LHCN-M2 (cell line): ENCODE data around the gene MLIP. TPM values are rescaled to one million over a fixed set of nuclear protein-coding genes. Genes with fewer than 3 reads are reported as not detected.
A peak's percentile ranks its signal among the peaks of the same experiment; 100 is the strongest.
"Not testable (repeated sequence)": the region's sequence is repeated elsewhere in the genome, so short reads cannot be mapped to it uniquely, and the experiment has no call there.

ENCODE experiments used
- DNase-seq: peaks from one replicate; pipeline ENCODE4 v3.0.0-alpha.2; 2012; ENCODE audit warnings: low read depth
- total RNA-seq: library from RNA; depleted of rRNA; stranded (reverse); fragments of >200 nt; gene quantifications from 2 replicates; pipeline ENCODE4 v1.2.3, GENCODE V29; 2014

Gene MLIP
- total RNA-seq, 1 experiment from 2014 or later, result 4.3 TPM

DNA sequence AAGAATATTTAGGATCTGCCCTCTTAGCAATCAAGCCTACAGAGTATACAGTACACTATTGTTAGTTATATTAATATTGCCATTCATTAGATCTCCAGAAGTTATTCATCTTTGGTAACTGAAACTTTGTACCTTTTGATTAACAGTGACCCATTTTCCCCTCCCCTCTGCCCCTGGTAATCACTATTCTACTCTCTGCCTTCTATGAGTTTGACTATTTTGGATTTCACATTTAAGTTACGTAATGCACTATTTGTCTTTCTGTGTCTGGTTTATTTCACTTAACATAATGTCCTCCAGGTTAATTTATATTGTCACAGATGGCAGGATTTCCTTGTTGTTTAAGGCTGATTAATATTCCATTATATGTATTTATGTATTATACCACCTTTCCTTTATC, 111.0 kb downstream of the MLIP start:
- no peak for DNase-seq

DNA sequence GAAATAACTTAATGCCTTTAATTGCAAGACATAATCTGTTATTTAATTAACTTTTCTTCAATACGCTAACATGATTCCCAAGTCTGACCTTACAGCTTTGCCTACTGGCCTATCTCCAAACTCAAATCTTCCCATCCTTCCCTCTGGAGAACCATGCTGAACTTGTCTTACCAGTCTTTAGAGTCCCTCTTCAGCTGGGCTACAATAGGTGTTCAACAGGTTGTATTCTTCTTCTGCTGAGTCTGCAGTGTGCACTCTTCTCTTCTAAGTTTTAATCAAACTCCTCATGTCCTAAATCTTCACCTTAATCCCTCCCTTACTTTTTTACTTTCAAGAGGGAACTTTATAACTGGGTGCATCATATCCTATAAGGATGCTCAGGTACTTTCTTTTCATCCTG, 121.5 kb downstream of the MLIP start:
- no peak for DNase-seq

DNA sequence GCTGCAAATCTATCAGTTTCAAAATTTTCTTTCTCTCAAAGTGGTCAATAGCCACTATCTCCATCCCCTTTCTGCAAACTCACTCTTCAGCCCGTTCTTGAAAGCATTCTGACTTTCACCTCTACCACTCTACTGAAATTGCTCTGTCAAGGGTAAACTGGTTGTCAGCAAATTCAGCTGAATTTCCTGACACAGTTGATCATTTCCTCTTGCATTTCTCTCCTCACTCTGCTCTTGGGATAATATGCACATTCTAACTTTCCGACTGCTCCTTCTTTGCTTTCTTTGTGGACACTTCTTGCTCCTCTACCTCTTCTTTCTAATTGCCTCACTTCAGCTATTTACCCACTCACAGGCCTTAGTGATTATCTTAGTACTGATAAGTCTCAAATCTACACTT, 123.3 kb downstream of the MLIP start:
- no peak for DNase-seq

DNA sequence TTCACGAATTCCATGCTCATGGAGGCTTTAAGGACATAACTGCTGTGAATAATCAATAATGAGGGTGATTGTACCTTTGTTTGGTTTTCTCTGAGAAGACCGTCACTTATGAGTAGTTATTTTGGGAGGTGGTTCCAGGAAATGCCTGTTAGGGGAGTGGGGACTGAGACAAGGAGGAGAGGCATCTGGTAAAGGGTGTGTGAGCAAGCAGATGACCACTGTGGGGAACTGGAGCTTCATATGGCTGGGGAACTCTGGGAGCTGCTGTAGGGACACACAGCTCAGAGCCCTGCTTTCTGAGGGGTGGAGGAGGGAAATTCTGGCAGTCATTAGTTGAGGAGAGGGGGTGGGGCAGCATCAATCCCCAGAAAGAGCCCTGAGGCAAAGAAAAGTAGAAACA, 125.7 kb downstream of the MLIP start:
- no peak for DNase-seq

DNA sequence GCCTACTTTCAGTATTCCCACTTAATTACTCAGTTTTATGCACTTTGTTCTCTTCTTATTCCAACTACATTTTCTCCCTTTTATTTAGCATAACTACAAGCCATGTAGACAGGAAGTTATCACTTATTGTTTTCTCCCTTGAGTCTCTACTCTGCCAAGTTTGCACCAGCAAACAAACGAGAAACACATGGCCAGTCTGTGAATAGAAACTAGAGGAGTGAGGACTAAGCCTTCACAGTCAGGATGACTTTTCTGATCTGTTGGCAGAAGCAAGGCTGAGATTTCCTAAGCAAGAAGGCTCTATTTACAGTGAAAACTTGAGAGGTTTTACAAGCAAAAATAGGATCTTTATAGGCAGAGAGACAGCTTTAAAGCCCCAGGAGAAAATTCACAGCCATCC, 127.2 kb downstream of the MLIP start:
- DNase-seq, result peak; percentile 40

DNA sequence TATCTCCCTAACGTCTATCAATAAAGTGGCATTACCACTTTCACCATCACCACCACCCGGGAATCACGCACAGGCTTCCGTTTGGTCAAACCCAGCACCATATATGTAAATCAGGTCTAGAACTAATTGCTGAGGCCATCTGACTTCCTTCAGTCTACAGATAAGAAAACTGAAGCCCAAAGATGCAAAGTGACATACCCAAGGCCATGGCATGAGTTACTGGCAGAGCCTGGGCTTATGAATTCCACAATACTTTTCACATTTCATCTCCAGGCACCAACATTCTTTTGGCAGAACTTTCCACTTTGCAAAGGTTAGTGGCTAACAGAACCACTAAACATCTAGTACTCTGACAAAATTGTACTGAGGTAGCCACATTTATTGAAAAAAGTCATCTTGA, 132.5 kb downstream of the MLIP start:
- no peak for DNase-seq

DNA sequence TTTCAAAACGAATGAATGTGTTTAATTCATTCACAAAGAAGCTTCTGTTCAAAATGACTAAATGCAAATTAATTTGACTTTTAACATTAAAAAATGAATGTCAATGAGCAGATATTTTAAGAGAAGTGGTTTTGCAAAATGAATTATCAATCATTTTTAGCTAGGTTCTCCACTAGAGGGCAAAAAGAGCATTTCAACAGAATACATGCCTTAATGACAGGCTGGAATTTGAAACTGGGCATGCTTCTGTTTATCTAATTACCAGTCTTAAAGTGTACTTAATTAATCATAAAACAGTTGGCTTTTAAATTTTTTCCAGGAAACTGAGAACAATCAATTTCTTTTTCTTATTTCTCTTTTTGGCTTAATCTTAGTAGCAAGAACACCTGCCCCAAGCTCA, 133.2 kb downstream of the MLIP start:
- DNase-seq, result peak; percentile 33

DNA sequence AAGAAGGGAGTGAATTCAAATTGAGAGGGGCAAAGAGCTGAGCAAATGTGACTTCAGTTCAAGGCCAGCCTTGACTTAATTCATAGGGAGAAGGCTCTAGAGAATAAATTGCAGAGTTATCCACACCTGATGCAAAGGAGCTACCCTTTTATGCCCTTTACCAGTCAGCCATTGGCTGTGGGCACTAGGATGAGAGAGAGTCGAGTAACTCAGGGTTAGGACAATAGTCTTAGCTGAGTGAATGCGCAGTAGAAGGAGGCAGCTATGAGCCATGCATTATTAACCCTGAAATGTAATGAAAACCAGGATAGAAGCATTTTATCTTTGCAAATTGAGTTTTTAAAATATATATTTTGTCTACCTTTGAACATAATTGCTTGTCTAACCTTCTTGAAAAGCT, 134.0 kb downstream of the MLIP start:
- no peak for DNase-seq

DNA sequence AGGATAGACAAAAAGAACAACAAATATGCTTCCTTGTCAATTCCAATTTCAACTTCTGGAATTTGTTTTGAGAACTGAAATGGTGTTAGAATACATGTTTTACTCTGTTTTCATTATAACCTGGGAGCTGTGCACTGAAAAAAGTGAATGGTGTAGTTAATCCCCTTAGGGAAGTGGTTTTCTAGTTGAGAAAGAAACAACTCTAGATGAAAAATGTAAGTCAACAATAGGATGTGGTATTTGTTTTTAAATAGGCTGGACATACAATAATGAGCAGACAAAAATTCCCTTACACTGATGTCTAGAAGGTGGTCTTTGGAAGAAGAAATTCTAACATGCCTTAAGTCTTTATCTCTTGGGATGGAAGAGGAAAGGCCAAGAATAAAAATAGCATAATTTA, 137.1 kb downstream of the MLIP start:
- no peak for DNase-seq

DNA sequence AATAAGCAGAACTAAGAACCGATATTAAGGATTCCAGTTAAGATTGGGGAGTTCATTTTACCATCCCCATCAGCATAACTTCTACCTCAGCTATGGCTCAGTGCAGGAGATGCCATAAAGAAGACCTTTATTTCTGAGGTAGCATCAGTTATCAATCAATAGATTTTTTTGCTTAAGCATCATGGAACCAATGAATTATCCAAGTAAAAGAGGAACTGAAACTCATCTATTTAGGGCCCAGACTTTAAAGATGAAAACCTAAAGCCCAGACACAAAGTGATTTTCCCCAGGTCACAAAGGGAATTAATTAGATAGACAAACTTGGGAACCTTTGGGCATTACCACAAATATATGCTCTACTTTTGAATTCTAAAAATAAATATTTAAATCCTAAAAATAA, 137.8 kb downstream of the MLIP start:
- DNase-seq, result no peak

DNA sequence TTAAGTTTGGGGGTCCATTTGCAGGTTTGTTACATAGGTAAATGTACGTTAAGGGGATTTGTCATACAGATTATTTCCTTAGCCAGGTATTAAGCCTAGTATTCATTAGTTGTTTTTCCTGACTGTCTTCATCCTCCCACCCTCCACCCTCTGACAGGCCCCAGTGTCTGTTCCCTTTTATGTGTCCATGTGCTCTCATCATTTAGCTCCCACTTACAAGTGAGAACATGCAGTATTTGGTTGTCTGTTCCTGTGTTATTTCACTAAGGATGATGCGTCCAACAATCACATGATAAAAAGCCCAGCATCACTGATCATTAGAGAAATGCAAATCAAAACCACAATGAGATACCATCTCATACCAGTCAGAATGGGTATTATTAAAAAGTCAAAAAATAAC, 138.6 kb downstream of the MLIP start:
- DNase-seq, result not testable (repeated sequence)

DNA sequence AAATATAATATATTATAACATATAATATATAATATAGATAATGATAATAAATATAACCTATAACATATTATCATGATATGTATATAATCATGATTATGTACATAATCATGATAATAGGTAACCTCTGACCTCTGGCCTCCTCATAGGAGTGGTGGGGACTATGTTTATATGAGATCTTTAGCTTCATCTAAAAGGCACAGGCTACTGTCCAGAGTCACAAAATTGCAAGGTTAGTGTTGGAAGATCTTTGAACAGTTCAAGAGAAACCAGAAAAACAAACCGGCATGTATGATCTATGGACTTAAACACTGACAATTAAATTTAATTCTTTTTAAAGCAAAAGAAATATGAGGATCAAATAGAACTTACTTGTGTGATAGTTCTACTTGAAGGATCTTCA, 141.3 kb downstream of the MLIP start:
- no peak for DNase-seq

DNA sequence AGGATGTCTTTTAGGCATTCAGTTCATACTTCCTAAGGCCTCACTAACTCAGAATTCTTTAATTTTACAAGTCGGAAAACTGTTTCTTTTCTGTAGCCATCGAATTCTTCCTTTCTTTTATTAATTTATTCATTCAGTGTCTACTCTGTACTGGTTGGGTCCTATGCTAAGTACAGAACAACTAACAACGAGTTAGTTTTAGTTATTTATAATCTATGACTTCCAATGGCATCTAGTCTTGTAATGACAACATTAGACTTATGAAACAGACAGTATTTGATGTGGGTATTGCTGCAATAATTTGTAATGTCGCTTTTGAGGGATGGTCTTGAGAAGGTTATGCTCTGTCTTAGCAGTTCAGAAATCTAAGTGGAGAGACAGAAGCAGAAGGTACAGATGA, 141.7 kb downstream of the MLIP start:
- DNase-seq, result no peak

DNA sequence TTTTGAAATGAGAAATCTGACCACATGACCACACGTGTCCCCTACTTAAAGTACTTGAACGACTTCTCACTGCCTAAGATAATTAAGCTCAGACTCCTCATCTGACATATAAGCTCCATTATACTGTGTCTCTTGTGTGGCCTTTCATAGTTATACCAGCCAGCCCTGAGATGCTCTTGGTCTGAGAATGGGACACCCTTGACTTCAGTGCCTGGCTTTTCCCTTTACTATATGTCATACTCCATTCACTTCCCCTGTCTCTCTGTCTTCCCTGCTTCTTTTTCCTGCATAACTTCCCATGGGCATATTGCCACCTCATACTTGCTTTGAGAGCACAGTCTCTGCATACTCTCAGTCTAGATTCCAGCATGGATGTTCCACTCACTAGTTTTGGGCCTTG, 143.6 kb downstream of the MLIP start:
- no peak for DNase-seq

DNA sequence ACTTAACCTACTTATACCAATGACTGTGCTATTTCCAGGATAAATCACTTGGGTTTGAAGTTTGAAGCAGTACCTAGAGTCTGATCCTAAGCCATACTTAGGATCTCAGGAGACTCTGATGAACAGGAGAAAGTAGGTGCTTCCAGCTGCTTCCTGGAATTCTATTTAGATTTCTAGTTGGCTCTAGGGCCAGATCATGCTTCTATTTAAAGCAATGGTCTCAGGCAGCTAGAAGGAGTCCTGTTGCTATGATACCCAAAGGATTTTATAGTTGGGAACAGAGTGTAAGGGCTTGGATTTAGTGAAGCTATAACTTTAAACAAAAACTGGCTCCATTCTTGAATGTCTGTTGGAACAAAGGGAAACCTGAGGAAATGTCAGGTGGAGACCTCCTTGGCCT, 144.6 kb downstream of the MLIP start:
- peak; percentile 26 for DNase-seq

DNA sequence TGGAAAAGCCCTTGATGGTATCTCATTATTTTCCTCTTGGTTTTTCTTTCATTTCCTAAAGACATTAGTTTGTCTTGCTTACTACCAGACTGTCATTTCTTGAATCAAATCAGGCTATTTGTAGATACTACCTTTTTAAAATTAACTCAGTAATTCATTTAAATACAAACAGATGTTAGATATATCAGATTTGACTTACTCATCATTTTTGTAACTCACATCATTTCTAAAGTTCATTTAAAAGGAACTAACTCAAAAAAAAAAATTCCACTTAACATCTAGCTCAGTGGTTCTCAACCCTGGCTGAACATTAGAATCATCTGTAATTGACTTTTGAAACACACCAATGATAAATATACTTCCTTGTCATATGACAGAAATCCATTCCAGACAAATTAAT, 148.8 kb downstream of the MLIP start:
- no peak for DNase-seq

DNA sequence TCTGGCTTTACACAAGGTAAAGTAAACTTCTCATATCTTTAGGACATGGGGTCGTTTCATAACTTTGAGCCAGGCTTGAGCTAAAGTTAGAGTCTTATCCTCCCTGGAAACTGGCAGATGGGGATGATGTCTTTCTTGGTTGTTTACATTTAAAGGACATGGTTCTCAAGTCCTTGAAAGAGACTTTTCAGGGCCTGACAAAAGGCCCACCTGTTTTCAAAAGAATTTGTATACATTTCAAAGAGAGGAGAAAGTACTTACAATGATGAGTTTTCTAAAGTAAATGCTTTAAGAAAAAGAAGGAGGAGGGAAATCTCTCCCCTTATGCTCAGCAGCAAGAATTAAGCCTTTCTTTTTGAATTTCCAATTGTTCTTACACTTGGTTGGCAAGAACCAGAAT, 151.3 kb downstream of the MLIP start:
- DNase-seq, result no peak

DNA sequence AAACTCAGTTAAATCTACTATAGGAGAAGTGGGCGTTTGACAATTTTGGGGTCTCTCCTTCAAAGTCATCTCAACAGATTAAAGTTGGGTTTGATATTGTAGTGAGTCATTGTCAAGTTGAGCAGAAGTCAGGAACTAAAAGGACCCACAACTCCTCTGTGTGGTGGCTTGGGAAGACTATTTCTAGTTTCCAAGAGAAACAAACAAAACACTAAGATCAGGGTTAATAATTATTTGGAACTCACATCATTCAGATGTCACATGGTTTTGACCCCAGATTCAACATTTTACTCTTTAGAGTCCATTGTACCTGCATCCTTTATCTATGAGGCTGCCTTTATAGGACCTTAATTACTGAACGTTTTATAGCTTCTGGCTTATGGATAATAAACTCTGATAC, 151.7 kb downstream of the MLIP start:
- no peak for DNase-seq

DNA sequence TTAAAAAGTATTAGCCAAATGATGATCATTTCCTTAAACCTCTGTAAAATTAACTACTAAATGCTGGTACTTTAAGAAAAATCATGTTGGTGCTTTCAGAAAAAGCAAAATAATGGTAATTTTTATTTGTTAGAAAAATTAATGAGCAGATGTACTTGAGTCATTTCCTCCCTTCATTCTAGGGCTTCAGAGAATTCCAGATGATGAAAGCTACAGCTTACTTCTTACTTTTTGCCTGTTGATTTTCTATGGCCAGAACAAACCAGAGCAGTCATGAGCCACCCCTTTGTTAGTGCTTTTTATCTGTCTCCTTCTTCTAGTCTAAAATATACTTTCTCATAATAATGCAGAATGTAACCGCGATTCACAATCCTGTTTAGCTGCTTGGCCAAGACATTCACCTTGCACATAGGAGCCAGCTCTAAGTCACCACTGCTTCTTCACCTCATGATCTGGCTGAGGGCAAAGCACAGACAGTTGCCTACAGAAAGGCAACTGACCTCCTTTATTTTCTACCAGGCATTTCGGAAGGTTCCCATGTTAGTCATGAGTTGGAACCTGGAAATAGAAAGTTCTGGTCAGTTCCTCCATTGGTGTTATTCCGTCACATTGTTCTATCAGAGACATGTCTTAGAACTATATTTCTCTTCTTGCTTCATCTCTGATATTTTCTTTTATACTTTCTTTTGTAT, 153.5 kb downstream of the MLIP start:
- peak; percentile 20 for DNase-seq

DNA sequence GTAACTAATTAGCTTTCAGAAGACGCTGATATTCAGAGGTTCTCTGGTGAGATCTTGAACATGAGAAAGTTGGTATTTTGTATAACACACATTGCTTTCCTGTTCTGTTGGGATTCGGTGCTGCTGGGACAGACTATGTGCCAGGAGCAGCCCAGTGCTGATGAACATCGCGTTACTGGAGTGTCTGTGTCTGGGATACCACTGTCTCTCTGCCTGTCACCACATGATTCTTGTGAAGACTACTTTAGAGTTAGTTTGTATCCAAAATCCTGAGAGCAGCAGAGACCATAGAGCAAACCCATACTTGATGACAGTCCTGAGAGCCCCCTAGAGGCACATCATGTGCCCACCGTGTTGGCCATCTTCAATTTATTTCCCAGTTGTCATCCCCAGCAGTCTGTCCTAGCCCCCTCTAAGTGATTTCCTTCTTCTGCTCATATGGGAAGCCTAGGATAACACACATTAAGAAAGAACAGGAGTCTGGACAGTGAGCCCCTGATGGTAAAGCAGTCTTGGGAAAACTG, 155.2 kb downstream of the MLIP start:
- no peak for DNase-seq

DNA sequence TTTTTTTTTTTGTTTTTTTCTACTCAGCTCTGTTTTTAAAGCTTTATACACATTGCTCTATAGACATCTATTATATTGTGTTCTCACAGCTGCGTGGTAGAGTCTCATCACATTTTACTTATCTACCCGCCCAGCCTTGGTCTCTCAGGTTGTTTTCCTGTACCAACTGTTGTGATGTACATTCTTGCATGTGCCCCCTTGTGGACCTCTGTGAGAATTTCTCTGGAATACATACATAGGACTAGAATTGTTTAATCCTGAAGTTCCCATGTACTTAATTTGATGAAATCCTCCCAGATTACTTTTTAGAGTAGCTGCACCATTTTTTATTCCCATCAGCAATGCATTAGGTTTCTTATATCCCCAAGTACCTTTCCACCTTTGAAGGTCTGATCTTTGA, 156.6 kb downstream of the MLIP start:
- peak; percentile 64 for DNase-seq

DNA sequence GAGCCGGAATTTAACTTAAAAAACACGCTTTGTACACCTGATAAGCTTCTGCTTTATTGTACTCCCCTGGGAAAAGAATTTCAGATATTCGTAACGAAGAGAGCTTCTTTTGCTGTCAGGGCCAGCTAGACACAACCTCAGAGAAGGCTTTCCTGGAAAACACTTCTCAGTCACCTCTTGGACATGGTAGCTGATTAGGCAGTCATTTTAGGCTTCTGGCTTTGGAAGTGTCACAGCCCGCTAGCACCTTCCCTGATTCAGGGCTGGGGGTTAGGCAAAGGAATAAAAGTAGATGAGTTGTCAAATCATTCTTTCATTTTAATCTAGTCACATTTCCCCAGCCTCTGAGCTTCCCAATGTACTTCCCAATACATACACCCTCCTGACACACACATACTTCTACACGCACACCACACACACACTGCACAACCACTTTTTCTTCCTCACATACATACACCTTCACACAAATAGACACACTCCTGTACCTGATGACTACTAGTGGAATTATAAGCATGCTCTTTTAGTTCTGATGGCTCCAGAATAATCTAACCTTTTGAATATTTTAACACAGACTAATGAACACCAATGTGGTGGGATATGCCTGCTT, 162.1 kb downstream of the MLIP start:
- DNase-seq, result no peak

DNA sequence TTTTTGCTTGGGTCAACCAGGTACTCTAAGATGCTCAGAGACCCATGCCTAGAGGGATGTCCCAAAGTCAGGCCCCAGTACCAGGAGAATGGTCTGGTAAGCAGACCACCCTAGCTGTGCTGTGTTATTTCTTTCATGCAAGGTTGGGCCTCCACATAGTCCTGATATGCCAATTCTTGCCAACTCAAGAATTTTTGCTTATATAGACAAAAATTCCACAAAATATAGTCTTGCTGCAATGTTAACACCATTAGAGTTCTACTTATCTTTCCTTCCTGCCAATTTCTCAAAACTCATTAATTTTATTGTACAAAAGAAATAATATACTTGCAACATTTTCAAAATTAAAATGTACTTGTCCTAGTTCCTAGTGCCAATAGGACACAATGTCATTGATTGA, 163.1 kb downstream of the MLIP start:
- no peak for DNase-seq

DNA sequence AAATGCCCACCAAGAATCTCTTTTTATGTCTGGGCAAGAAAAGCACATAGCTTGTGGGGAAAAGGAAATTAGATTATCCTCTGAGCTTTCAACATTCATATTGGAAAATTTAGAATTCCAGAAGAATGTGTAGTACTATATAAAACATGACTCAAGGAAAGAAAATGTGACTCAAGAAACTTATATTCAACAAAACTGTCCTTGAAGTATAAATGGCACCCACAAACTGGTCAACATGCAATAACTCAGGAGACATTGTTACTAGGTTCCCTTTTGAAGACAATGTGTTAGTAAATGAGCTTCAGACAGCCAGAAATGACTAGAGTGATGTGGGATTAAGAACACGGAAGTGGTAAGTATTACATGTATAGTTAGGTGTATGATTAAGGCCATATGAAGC, 170.9 kb downstream of the MLIP start:
- DNase-seq, result peak; percentile 85
